Ovary (tissue), 9 donors: ENCODE measurements around the gene TAS2R60. TPM values are rescaled to one million over a fixed set of nuclear protein-coding genes. Genes with fewer than 3 reads are reported as not detected.

ENCODE experiments used
- DNase-seq, 5 donors: peaks; one replicate each; pipeline ENCODE4 v3.0.0-alpha.2; 2019 to 2020
- H3K27ac ChIP-seq, 2 donors: fragments of 200-600 bp; one replicate each; pipeline versions ENCODE4 v1.5.1 to v1.8.0; 2019 to 2022
- H3K27me3 ChIP-seq: fragments of 200-600 bp; one replicate; pipeline ENCODE4 v1.8.0; 2022
- H3K36me3 ChIP-seq: fragments of 200-600 bp; sonication (generic); one replicate; pipeline ENCODE4 v1.5.1; 2019
- H3K4me1 ChIP-seq: one replicate; pipeline ENCODE4 v1.8.1; 2013; ENCODE audit warnings: mild to moderate bottlenecking, moderate library complexity; ENCODE audit not compliant: insufficient read depth
- H3K4me3 ChIP-seq: fragments of 200-600 bp; sonication (generic); one replicate; pipeline ENCODE4 v1.5.1; 2017
- H3K9me3 ChIP-seq, 2 donors: fragments of 200-600 bp in 1 of 2; sonication (generic) in 1 of 2; one replicate each; pipeline versions ENCODE4 v1.5.1 to v1.8.1; 2013 to 2019; ENCODE audit warnings: mild to moderate bottlenecking in 1 of 2, moderate library complexity in 1 of 2
- CTCF ChIP-seq, 3 donors: fragments of 450-650 bp in 2 of 3; fragments of 200-600 bp in 1 of 3; IDR thresholded peaks; one replicate each; pipeline versions ENCODE4 v1.5.1 to v1.8.0; 2016 to 2022; ENCODE audit warnings: antibody characterized with exemption in 3 of 3, mild to moderate bottlenecking in 1 of 3
- EP300 ChIP-seq: sonication (generic); formaldehyde crosslinking; IDR thresholded peaks from one replicate; pipeline ENCODE4 v1.6.1; 2017; ENCODE audit warnings: antibody characterized with exemption
- POLR2A ChIP-seq: fragments of 450-650 bp; IDR thresholded peaks from one replicate; pipeline ENCODE4 v1.6.1; 2017; ENCODE audit warnings: antibody characterized with exemption, mild to moderate bottlenecking, moderate library complexity
- WGBS, 3 donors: extraction: QIAGEN DNeasy Blood & Tissue Kit in 1 of 3; methylation state at CpG; one replicate each; pipeline versions ENCODE4 v1.1.5 to v1.1.7; 2013 to 2017; 5-methylcytosine and 5-hydroxymethylcytosine counted together
- intact Hi-C, 4 donors: fragments of 100-400 bp; cut with DNase I; formaldehyde crosslinking; loops; one replicate each; pipeline versions ENCODE4 v1.11.0 to v1.15.1; 2022 to 2023
- polyA plus RNA-seq, 2 donors: library from polyadenylated mRNA; stranded (reverse); fragments of 200-250 nt in 1 of 2; fragments of 350-450 nt in 1 of 2; fragmentation: Illumina TruSeq in 1 of 2; extraction: RNeasy Lipid Tissue Mini Kit (QIAGEN cat#74804) in 1 of 2; gene quantifications; one replicate each; pipeline ENCODE4 v1.2.3, GENCODE V29; 2013 to 2014
- total RNA-seq, 7 donors: library from RNA; depleted of rRNA in 2 of 7; stranded (reverse); fragments of >200 nt in 2 of 7; fragmentation: NEBNext Ultra II Directional in 3 of 7; extraction: Animal tissue kit (Norgen Biotek cat#: 25700) in 3 of 7; gene quantifications; one replicate each; pipeline versions ENCODE4 v1.1.0 to v1.2.4, GENCODE V29; 2016 to 2023
- donor health status: DM: no; HTN: no; CAD: no; lungs with moderate emphysema.
- donor health status: DM: no; HTN: no; CAD: no.
- donor health status: Bipolar disorder and iron deficiency.
- donor health status: DM: yes; HTN: yes; CAD: no.
- donor health status: DM: no; HTN: no; CAD: no.
- donor health status: DM: yes; HTN: yes; CAD: no.

TAS2R60 gene
- total and polyA plus RNA-seq, 9 donors = 0.98 TPM; not detected in 8

GRCh38 chr7:143454091-143454680, 10.9 kb downstream of the TAS2R60 start:
- no peak for DNase-seq
- Histone ChIP-seq H3K4me3 (no peak overlapping the region), H3K4me1 (no peaks in the 10 kb centered on the region), H3K9me3 (no peaks in the 10 kb centered on the region), H3K27me3 (no peaks in the 10 kb centered on the region), H3K27ac (no peak overlapping the region), H3K36me3 (no peaks in the 10 kb centered on the region)
- intact Hi-C loops = no loop called here
- 53 to 62% (median 54%) methylated on average over 1 of the region's 1 CpG for WGBS, 3 donors
- TF ChIP-seq EP300 (no peak), CTCF (IDR thresholded peaks at IDR 0.05) (no peak), POLR2A (no peak)

GRCh38 chr7:143455491-143455890, 12.2 kb downstream of the TAS2R60 start:
- Histone ChIP-seq H3K27ac (no peak overlapping the region), H3K27me3 (no peaks in the 10 kb centered on the region), H3K4me3 (no peak overlapping the region), H3K36me3 (no peaks in the 10 kb centered on the region), H3K4me1 (no peaks in the 10 kb centered on the region), H3K9me3 (no peaks in the 10 kb centered on the region)
- no peak for TF ChIP-seq POLR2A
- 53 to 84% (median 72%) methylated on average over 2 of the region's 2 CpGs for WGBS, 3 donors
- no peak for DNase-seq
- intact Hi-C loops = no loop called here

GRCh38 chr7:143455942-143456341, 12.7 kb downstream of the TAS2R60 start:
- no peak for TF ChIP-seq CTCF (IDR thresholded peaks at IDR 0.05)
- TF ChIP-seq POLR2A = no peak
- no peak for TF ChIP-seq EP300
- no peak overlapping the region for H3K4me3 ChIP-seq
- WGBS, 3 donors = 71 to 75% (median 75%) methylated on average over 4 of the region's 4 CpGs
- no peak for DNase-seq
- intact Hi-C loops = no loop called here
- H3K9me3 ChIP-seq = no peaks in the 10 kb centered on the region
- no peaks in the 10 kb centered on the region for H3K27me3 ChIP-seq
- H3K4me1 ChIP-seq = no peaks in the 10 kb centered on the region
- H3K36me3 ChIP-seq = no peaks in the 10 kb centered on the region
- no peak overlapping the region for H3K27ac ChIP-seq

GRCh38 chr7:143456992-143457793, 13.9 kb downstream of the TAS2R60 start:
- H3K4me3 ChIP-seq = no peak overlapping the region
- no peaks in the 10 kb centered on the region for H3K4me1 ChIP-seq
- H3K27ac ChIP-seq = no peak overlapping the region
- no peak for TF ChIP-seq EP300
- no peak for TF ChIP-seq POLR2A
- TF ChIP-seq CTCF (IDR thresholded peaks at IDR 0.05) = no peak
- intact Hi-C loops = no loop called here
- DNase-seq = no peak
- H3K36me3 ChIP-seq = no peaks in the 10 kb centered on the region
- H3K27me3 ChIP-seq = no peaks in the 10 kb centered on the region
- H3K9me3 ChIP-seq = no peaks in the 10 kb centered on the region
- 60 to 68% (median 67%) methylated on average over 4 of the region's 4 CpGs for WGBS, 3 donors

GRCh38 chr7:143458263-143458662, 15.0 kb downstream of the TAS2R60 start:
- Histone ChIP-seq H3K9me3 (no peaks in the 10 kb centered on the region), H3K4me1 (no peaks in the 10 kb centered on the region), H3K4me3 (no peak overlapping the region), H3K36me3 (no peaks in the 10 kb centered on the region), H3K27ac (no peak overlapping the region), H3K27me3 (no peaks in the 10 kb centered on the region)
- WGBS, 3 donors = 84 to 88% (median 86%) methylated on average over 3 of the region's 3 CpGs
- intact Hi-C loops = no loop called here
- no peak for DNase-seq
- TF ChIP-seq POLR2A (no peak), EP300 (no peak), CTCF (IDR thresholded peaks at IDR 0.05) (no peak)
